Kidney epithelial cell (primary cell): ENCODE data around the gene DRGX. TPM values are rescaled to one million over a fixed set of nuclear protein-coding genes. Genes with fewer than 3 reads are reported as not detected.

ENCODE experiments used
- DNase-seq: peaks from one replicate; pipeline ENCODE4 v3.0.0-alpha.2; 2010; ENCODE audit warnings: low read depth
- H3K27me3 ChIP-seq: 2 replicates; pipeline ENCODE4 v1.6.0; 2011; ENCODE audit warnings: low read length; ENCODE audit not compliant: control insufficient read depth, insufficient read depth
- H3K36me3 ChIP-seq: 2 replicates; pipeline ENCODE4 v1.5.1; 2011; ENCODE audit warnings: low read length; ENCODE audit not compliant: control insufficient read depth, insufficient read depth
- H3K4me3 ChIP-seq: 2 replicates; pipeline ENCODE4 v1.5.1; 2011; ENCODE audit warnings: low read depth, mild to moderate bottlenecking, control low read depth, low read length
- CTCF ChIP-seq: IDR thresholded peaks from 2 replicates; pipeline ENCODE4 v1.5.1; 2011; ENCODE audit warnings: mild to moderate bottlenecking, moderate library complexity, low read length, control low read depth, inconsistent platforms; ENCODE audit not compliant: insufficient read depth, poor library complexity, severe bottlenecking
- total RNA-seq: library from RNA; depleted of rRNA; stranded (reverse); fragments of >200 nt; gene quantifications from 2 replicates; pipeline ENCODE4 v1.2.3, GENCODE V29; 2015

The DRGX gene
- not detected in 2 replicates for total RNA-seq

GRCh38 chr10:49395741-49396665 is at the start of gene DRGX:
TSS of gene DRGX (minus strand) at chr10:49396089. CDS start at chr10:49395440, 649 bp downstream.
- H3K4me3 ChIP-seq: no peak within 1 kb of the TSS
- TF ChIP-seq CTCF: no peak
- peaks cover 60% of the 10 kb centered on the region for H3K27me3 ChIP-seq
- H3K36me3 ChIP-seq: no peaks in the 10 kb centered on the region
- DNase-seq: no peak

- TF ChIP-seq CTCF: no peak
These were observed 48.5 kb upstream of the DRGX start for GRCh38 chr10:49444349-49444748.

GRCh38 chr10:49442863-49443262 is 47.0 kb upstream of the DRGX start:
- TF ChIP-seq CTCF: no peak
- Histone ChIP-seq H3K4me3 (no peak overlapping the region), H3K36me3 (no peaks in the 10 kb centered on the region), H3K27me3 (peaks cover 4% of the 10 kb centered on the region)
- no peak for DNase-seq

More at GRCh38 chr10:49444349-49444748, 48.5 kb upstream of the DRGX start:
- no peaks in the 10 kb centered on the region for H3K36me3 ChIP-seq
- no peak overlapping the region for H3K4me3 ChIP-seq
- H3K27me3 ChIP-seq: peaks cover 4% of the 10 kb centered on the region
- no peak for DNase-seq

GRCh38 chr10:49441488-49442476 is 45.9 kb upstream of the DRGX start:
- peak overlapping the region; percentile 20 for H3K4me3 ChIP-seq
- no peaks in the 10 kb centered on the region for H3K36me3 ChIP-seq
- H3K27me3 ChIP-seq: peaks cover 4% of the 10 kb centered on the region
- no peak for DNase-seq
- no peak for TF ChIP-seq CTCF

- H3K36me3 ChIP-seq: no peaks in the 10 kb centered on the region
- no peak for DNase-seq
- no peaks in the 10 kb centered on the region for H3K27me3 ChIP-seq
- no peak for TF ChIP-seq CTCF
- no peak overlapping the region for H3K4me3 ChIP-seq
These were observed 39.3 kb upstream of the DRGX start for GRCh38 chr10:49435225-49435624.
